HCT116 (cell line): ENCODE data around the gene ADARB2. TPM values are rescaled to one million over a fixed set of nuclear protein-coding genes. Genes with fewer than 3 reads are reported as not detected.

ENCODE experiments used
- ATAC-seq: fragments of 200-7000 bp; cut with Tn5 transposase; 2 replicates; pipeline ENCODE4 v1.9.1; 2020; ENCODE audit warnings: mild to moderate bottlenecking, moderate library complexity
- BruUV-seq: library from RNA; stranded (reverse); fragments of 400-500 nt; replicated peaks from 2 replicates; lab custom pipeline; 2021; lab: Mats Ljungman, UMichigan
- CTCF ChIA-PET: fragments of 300-600 bp; sonication (Branson Sonifier 250); formaldehyde crosslinking; loops from one replicate; lab custom pipeline; 2021; ENCODE audit warnings: antibody characterized with exemption; lab: Charles Lee
- POLR2A ChIA-PET: fragments of 300-600, 350-600 bp; sonication (Branson Sonifier 250); formaldehyde crosslinking; loops from one replicate; lab custom pipeline; 2021; ENCODE audit warnings: antibody characterized with exemption; lab: Charles Lee
- RAD21 ChIA-PET, 2 experiments: fragments of 300-600 bp; sonication (Branson Sonifier 250); formaldehyde crosslinking; loops; one replicate each; lab custom pipeline; 2023; ENCODE audit warnings: low total read pairs in 2 of 2; ENCODE audit not compliant: uncharacterized antibody in 2 of 2, unreplicated experiment in 2 of 2, low non-redundant PET in 1 of 2; lab: Charles Lee
- DNase-seq: peaks from one replicate; pipeline ENCODE4 v3.0.0-alpha.2; 2010; ENCODE audit warnings: low read depth, low spot score
- H2AFZ ChIP-seq: fragments of 200-600 bp; shearing (Covaris generic), sonication (generic); 2 replicates; pipeline ENCODE4 v1.6.1; 2017; ENCODE audit warnings: low read depth, mixed run types, mixed read lengths, antibody characterized with exemption, low read length; ENCODE audit not compliant: poor library complexity, severe bottlenecking
- H3K27ac ChIP-seq: 2 replicates; pipeline ENCODE4 v1.5.1; 2012; ENCODE audit warnings: low read depth, low read length
- H3K27me3 ChIP-seq: fragments of 200-600 bp; sonication (generic); 2 replicates; pipeline ENCODE4 v1.6.1; 2016; ENCODE audit warnings: mixed run types, low read length, mixed read lengths; ENCODE audit not compliant: insufficient read depth
- H3K36me3 ChIP-seq, 2 experiments: fragments of 200-500 bp in 1 of 2; fragments of 200-600 bp in 1 of 2; sonication (Bioruptor generic) in 1 of 2; sonication (generic) in 1 of 2; 2 replicates each; pipeline versions ENCODE4 v1.5.1 to v1.6.1; 2014 to 2016; ENCODE audit warnings: low read length in 2 of 2, inconsistent platforms in 1 of 2, mixed read lengths in 1 of 2, mixed run types in 1 of 2; ENCODE audit not compliant: insufficient read depth in 2 of 2, control insufficient read depth in 1 of 2
- H3K4me1 ChIP-seq, 2 experiments: fragments of 200-600 bp in 1 of 2; sonication (generic) in 1 of 2; 2 replicates each; pipeline versions ENCODE4 v1.5.1 to v1.6.1; 2012 to 2017; ENCODE audit warnings: low read length in 2 of 2, inconsistent platforms in 1 of 2, mild to moderate bottlenecking in 1 of 2, mixed read lengths in 1 of 2, mixed run types in 1 of 2, moderate library complexity in 1 of 2; ENCODE audit not compliant: insufficient read depth in 2 of 2, control insufficient read depth in 1 of 2
- H3K4me2 ChIP-seq: fragments of 200-600 bp; sonication (generic); 2 replicates; pipeline ENCODE4 v1.6.1; 2017; ENCODE audit warnings: mixed run types, low read length, mixed read lengths
- H3K4me3 ChIP-seq, 2 experiments: fragments of 200-600 bp in 1 of 2; sonication (generic) in 1 of 2; replicated peaks in 1 of 2; 2 replicates each; pipeline ENCODE4 v1.5.1; 2011 to 2016; ENCODE audit warnings: low read length in 2 of 2, control low read depth in 1 of 2, low read depth in 1 of 2, mild to moderate bottlenecking in 1 of 2, mixed read lengths in 1 of 2, mixed run types in 1 of 2
- H3K79me2 ChIP-seq: fragments of 200-600 bp; sonication (generic); 2 replicates; pipeline ENCODE4 v1.6.1; 2017; ENCODE audit warnings: mild to moderate bottlenecking, mixed run types, low read length, moderate library complexity, mixed read lengths; ENCODE audit not compliant: insufficient read depth
- H3K9ac ChIP-seq: fragments of 200-600 bp; sonication (generic); 2 replicates; pipeline ENCODE4 v1.6.1; 2016; ENCODE audit warnings: low read length, mixed read lengths
- H3K9me2 ChIP-seq: fragments of 200-600 bp; sonication (generic), shearing (Covaris generic); 2 replicates; pipeline ENCODE4 v1.6.1; 2017; ENCODE audit warnings: mixed run types, mild to moderate bottlenecking, moderate library complexity; ENCODE audit not compliant: insufficient read depth
- H3K9me3 ChIP-seq, 2 experiments: fragments of 200-500 bp in 1 of 2; fragments of 200-600 bp in 1 of 2; sonication (Bioruptor generic) in 1 of 2; sonication (generic) in 1 of 2; 2 replicates each; pipeline ENCODE4 v1.6.1; 2014 to 2017; ENCODE audit warnings: low read length in 2 of 2, mixed read lengths in 2 of 2, inconsistent platforms in 1 of 2, low read depth in 1 of 2, mild to moderate bottlenecking in 1 of 2, mixed run types in 1 of 2, moderate library complexity in 1 of 2; ENCODE audit not compliant: control insufficient read depth in 1 of 2, insufficient read depth in 1 of 2
- H4K20me1 ChIP-seq: fragments of 200-600 bp; sonication (generic), shearing (Covaris generic); 2 replicates; pipeline ENCODE4 v1.6.1; 2017; ENCODE audit warnings: mixed run types, mild to moderate bottlenecking, moderate library complexity; ENCODE audit not compliant: insufficient read depth
- CBX3 ChIP-seq: IDR thresholded peaks from 2 replicates; pipeline ENCODE4 v1.6.1; 2012; ENCODE audit warnings: low read depth
- EZH2 ChIP-seq: fragments of 200-600 bp; sonication (generic); IDR thresholded peaks from 2 replicates; pipeline ENCODE4 v1.6.1; 2017; ENCODE audit warnings: antibody characterized with exemption, mixed run types
- FOSL1 ChIP-seq: IDR thresholded peaks from 2 replicates; pipeline ENCODE4 v1.6.1; 2012; ENCODE audit warnings: low read depth
- SRF ChIP-seq: IDR thresholded peaks from 2 replicates; pipeline ENCODE4 v1.6.1; 2012; ENCODE audit warnings: low read depth
- TCF7L2 ChIP-seq: IDR thresholded peaks from 2 replicates; pipeline ENCODE4 v1.7.0; 2011; ENCODE audit warnings: borderline replicate concordance, inconsistent platforms; ENCODE audit not compliant: insufficient read depth, insufficient read length; ENCODE audit errors: extremely low read depth
- YY1 ChIP-seq: IDR thresholded peaks from 2 replicates; pipeline ENCODE4 v1.6.1; 2011; ENCODE audit warnings: low read length, low read depth, moderate library complexity, mild to moderate bottlenecking; ENCODE audit not compliant: insufficient replicate concordance; ENCODE audit errors: extremely low read depth
- ZBTB33 ChIP-seq: IDR thresholded peaks from 2 replicates; pipeline ENCODE4 v1.6.1; 2011; ENCODE audit warnings: mild to moderate bottlenecking, low read length, moderate library complexity; ENCODE audit not compliant: insufficient replicate concordance; ENCODE audit errors: extremely low read depth
- ZFX ChIP-seq: fragments of 450-650 bp; IDR thresholded peaks from 2 replicates; pipeline ENCODE4 v1.6.1; 2017
- intact Hi-C: fragments of 100-400 bp; cut with micrococcal nuclease; formaldehyde crosslinking; loops from 2 replicates; pipeline ENCODE4 v1.10.0; 2022
- total RNA-seq: library from RNA; stranded (reverse); gene quantifications from one replicate; pipeline ENCODE4 v1.2.1, GENCODE V29; 2021; ENCODE audit not compliant: unreplicated experiment
- TF ChIP-seq, protein P1 (sequence below): IDR thresholded peaks from 2 replicates; pipeline ENCODE4 v1.6.1; 2012

The ADARB2 gene
- total RNA-seq, 1 experiment from 2014 or later, result not detected

- ChIA-PET CTCF (no interaction called here), POLR2A (no interaction called here), RAD21 (no interaction called here)
- peaks cover 17% of the 10 kb centered on the region; the same call in 1 of the 2 replicates for H3K27me3 ChIP-seq
- no TSS peak for BruUV-seq
- no peaks in the 10 kb centered on the region for H3K4me1 ChIP-seq
- no peak overlapping the region for H3K4me3 ChIP-seq
- ATAC-seq (no peak), DNase-seq (no peak)
- no peak overlapping the region for H2AFZ ChIP-seq
- no peak for TF ChIP-seq ZFX
- no peak for TF ChIP-seq TCF7L2
- TF ChIP-seq CBX3, result no peak
- TF ChIP-seq, protein P1, sequence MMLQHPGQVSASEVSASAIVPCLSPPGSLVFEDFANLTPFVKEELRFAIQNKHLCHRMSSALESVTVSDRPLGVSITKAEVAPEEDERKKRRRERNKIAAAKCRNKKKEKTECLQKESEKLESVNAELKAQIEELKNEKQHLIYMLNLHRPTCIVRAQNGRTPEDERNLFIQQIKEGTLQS, result no peak
- TF ChIP-seq EZH2, result no peak
- no peak for TF ChIP-seq YY1
- TF ChIP-seq SRF, result no peak
- no peak for TF ChIP-seq FOSL1
- TF ChIP-seq ZBTB33, result no peak
- no peak overlapping the region for H3K27ac ChIP-seq
- intact Hi-C loops, result no loop called here
- H3K79me2 ChIP-seq, result no peaks in the 10 kb centered on the region
- no peaks in the 10 kb centered on the region for H4K20me1 ChIP-seq
- H3K9ac ChIP-seq, result no peak overlapping the region
- H3K9me2 ChIP-seq, result no peaks in the 10 kb centered on the region
- H3K9me3 ChIP-seq, result no peaks in the 10 kb centered on the region
- no peaks in the 10 kb centered on the region for H3K36me3 ChIP-seq
- H3K4me2 ChIP-seq, result no peak overlapping the region
Measured at GRCh38 chr10:1486841-1487687, 250.3 kb downstream of the ADARB2 start.
